Stimulated activated CD8-positive, alpha-beta memory T cell treated with anti-CD3 and anti-CD28 coated beads, Interleukin-4, amount 100 ng/mL, for 4 hours (primary cell): ENCODE measurements around the gene RAP1GAP2.
A peak's percentile ranks its signal among the peaks of the same experiment; 100 is the strongest.
"Not testable (repeated sequence)": the region's sequence is repeated elsewhere in the genome, so short reads cannot be mapped to it uniquely, and the experiment has no call there.

Experiments used
- DNase-seq, 2 donors: peaks; one replicate each; pipeline ENCODE4 v3.0.0-alpha.2; 2020; ENCODE audit warnings: low read depth in 2 of 2, low spot score in 1 of 2

Gene RAP1GAP2

GRCh38 chr17:2796164-2797125 is at the start of gene RAP1GAP2:
RAP1GAP2 (plus strand) TSS chr17:2796438; CDS start chr17:2796528, 90 bp downstream.
- DNase-seq: peak; percentile 23 to 46

GRCh38 chr17:2749058-2749783 is 47.0 kb upstream of the RAP1GAP2 start, which contains the start of gene CCDC92B:
CCDC92B (minus strand) TSS chr17:2749652; CDS start chr17:2735145, 14,507 bp downstream.
- DNase-seq: no peak

DNA sequence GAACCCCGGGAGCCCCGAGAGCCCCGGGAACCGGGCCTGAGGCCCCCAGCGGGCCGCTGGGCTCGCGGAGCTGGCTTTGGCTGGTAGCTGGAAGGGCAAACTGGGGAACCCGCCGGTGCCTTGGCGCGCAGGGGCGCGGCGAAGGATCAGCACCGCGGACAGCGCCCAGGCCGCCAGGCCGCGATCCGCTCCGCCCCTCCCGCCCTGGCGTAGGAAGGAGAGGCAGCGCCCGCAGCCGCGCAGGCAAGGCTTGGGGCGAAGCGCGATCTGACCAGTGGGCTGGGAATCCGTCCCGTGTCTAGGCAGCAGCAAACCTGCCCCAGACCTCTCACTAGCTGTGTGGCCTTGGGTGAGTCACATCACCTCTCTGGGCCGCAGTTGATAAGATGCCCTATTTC is 46.5 kb upstream of the RAP1GAP2 start:
- peak; percentile 28 to 36 for DNase-seq

DNA sequence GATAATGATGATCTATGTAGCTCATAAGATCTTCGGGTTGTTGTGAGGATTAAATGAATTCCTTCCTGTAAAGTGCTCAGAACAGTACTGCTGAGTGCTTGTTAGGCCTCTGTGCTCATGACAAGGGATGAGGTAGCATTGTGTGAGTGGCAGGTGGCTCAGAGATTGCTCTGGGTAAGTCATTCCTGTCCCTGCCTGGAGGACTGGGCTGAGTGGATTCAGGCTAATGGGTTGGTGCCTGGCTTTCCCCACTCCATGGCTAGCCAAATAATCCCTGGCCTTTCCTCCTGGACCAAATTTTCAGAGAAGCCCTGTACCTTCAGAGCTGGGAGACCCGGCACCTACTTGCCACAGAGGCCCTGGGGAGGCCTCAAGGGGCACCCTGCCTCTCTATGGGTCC is 45.5 kb upstream of the RAP1GAP2 start:
- no peak for DNase-seq

- DNase-seq: no peak
Observed at GRCh38 chr17:2751491-2751890, 44.7 kb upstream of the RAP1GAP2 start.

DNA sequence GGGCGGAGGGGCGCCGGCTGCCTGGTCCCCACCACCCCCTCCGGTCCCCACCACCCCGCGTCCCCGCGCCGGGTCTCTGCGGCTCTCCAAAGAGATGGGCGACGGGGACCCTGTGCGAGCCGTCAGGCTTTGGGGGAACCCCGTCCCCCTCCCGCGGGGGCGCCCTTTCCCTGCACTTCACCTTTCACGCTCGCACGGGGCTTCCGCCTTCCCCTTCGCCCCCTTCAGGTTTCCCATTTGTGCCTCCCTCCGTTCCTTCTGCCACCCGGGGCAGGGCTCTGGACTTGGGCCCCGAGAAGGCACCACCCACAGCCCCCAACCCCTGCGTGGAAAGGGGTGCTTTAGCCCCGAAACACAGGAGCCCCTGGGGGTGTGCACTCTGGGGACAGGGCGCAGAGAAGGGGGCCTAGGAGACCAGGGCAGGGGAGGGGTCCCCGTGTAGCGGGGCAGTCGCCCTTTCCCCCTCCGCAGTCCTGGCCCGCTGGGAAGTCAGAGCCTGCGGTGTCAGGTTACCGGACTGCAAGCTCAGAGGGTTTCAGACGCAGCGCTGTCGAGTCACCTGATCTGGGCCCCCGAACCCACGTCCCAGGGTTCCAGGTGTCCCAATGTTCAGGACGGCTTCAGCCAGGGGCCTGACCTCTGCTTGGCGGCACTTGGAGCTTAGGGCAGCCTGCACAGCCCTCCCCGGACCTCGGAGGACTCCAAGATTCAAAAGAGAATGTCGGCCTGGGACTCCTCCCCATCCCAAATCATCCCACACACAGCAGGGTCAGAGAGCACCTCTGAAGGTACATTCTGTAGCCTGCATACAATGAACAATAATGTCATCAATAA is 40.1 kb upstream of the RAP1GAP2 start:
- DNase-seq: no peak

DNA sequence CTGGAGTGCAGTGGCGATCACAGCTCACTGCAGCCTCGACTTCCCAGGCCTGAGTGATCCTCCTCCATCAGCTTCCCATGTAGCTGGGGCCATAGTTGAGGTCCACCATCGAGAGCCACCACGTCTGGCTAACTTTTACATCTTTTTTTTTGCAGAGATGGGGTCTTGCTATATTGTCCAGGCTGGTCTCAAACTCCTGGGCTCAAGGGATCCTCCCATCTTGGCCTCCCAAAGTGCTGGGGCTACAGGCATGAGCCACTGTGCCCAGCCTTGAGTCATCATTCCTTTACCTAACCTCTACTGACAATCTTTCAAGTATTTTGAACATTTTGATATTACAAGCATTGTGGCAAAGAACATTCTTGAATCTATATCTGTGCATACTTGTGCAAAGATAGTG is 37.4 kb upstream of the RAP1GAP2 start:
- DNase-seq: no peak

- DNase-seq: no peak
Observed at GRCh38 chr17:2770129-2770528, 26.1 kb upstream of the RAP1GAP2 start.

DNA sequence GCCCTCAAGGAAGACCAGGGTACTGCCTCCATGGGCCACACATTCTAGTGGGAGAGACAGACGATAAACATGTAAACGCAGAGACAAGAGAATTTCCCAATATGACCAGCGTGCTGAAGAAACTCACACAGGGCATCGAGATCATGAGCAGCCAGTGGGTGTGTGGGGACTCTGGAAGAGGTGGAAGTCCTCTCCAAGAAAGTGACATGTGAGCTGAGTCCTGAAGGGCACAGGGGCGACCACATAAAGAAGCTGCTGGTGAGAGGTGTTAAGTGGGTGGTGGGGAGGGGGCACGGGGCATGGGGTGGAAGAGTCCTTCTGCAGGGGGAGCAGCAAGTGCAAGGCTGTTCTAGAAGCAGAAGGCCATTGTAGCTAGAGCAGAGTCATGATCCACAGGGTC is 21.0 kb upstream of the RAP1GAP2 start:
- DNase-seq: no peak

GRCh38 chr17:2776589-2777241 is 19.5 kb upstream of the RAP1GAP2 start:
- no peak for DNase-seq

GRCh38 chr17:2777242-2777867 is 18.9 kb upstream of the RAP1GAP2 start:
- no peak for DNase-seq

DNA sequence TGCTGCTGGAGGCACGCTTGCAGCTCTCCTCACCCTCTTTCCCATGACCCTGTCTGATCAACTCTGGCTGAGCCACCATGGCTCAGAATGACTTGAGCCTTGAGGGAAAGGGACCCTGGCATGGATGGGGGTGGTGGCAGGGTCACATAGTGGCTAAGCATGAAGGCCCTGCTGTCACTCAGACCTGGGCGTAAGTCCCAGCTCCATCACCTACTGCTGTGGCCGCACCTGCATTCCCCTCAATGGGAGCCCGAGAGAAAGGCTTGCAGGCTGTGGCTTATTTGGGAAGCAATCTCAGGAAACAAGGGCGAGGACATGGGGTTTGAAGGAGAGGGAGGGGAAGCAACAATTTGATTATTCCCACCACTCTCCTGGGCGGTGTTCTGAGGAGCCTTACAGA is 17.7 kb upstream of the RAP1GAP2 start:
- no peak for DNase-seq

- no peak for DNase-seq
Observed at GRCh38 chr17:2779545-2779944, 16.7 kb upstream of the RAP1GAP2 start.

DNA sequence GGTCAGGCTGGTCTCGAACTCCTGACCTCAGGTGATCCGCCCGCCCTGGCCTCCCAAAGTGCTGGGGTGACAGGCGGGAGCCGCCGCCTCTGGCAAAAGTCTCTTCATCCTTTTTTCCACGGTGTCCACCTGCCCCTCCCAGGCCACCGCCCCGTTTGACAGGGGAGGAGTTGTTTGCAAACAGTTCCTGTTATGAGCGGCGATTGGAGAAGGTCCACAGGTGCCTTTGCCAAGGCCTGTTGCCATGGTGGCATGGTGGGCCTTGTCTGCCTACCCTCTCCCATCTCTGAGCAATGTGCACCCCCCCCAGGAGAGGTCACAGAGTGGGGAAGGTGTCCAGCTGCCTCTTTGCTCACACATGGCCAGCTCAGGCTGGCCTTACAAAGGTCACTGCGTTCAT is 16.0 kb upstream of the RAP1GAP2 start:
- DNase-seq: no peak

GRCh38 chr17:2780931-2781454 is 15.2 kb upstream of the RAP1GAP2 start:
- no peak for DNase-seq

DNA sequence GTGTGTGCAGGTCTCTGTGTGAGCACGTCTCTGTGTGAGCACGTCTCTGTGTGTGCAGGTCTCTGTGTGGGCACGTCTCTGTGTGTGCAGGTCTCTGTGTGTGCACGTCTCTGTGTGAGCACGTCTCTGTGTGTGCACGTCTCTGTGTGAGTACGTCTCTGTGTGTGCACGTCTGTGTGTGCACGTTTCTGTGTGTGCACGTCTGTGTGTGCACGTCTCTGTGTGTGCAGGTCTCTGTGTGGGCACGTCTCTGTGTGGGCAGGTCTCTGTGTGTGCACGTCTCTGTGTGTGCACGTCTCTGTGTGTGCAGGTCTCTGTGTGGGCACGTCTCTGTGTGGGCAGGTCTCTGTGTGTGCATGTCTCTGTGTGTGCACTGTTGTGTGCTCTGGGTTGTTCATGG is 14.6 kb upstream of the RAP1GAP2 start:
- not testable (repeated sequence) for DNase-seq

DNA sequence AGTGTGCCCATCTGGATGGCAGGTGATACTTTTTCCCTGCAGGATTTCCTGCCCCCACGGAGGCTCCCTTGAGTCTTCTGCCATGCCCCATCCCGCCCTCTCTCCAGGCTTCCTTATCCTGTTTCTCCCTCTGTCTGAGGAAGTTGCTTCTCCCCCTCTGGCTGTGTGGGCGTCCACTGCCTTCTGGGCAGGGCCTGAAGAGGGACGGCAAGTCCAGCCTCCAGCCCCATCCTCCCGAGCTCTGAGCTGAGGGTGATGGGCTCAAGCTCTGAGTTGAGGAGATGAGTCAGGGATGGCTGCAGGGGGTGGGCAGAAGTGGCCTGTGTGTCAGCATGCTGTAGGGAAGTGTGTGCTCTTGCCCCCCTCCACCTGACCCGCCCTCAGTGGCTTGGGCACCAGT is 14.2 kb upstream of the RAP1GAP2 start:
- no peak for DNase-seq

GRCh38 chr17:2783310-2784030 is 12.8 kb upstream of the RAP1GAP2 start:
- DNase-seq: no peak

DNA sequence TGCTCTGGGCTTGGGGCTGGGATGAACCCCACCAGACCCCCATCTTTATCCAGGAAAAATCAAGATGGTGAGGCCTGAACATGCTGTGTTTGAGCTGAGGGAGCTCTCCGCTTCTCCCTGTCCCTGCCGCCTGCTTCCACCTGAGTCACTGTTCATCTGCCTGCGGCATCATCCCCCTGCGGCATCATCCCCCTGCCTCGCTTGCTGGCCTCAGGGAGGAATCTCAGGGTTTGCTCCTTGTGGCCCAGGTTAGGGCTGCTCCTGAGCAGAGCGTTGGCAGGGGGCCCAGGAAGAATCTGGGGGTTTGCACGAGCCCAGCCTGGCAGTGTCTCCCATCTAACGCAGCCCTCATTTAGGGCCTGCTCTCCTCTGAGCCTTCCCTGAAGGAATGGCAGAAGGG is 11.4 kb upstream of the RAP1GAP2 start:
- DNase-seq: no peak
